OCI-LY7 (cell line): ENCODE data around the gene NXN.

Experiments
- EZH2phosphoT487 ChIP-seq: fragments of 200-600 bp; sonication (generic); IDR thresholded peaks from 2 replicates; pipeline ENCODE4 v1.6.1; 2018; ENCODE audit warnings: low read depth, borderline replicate concordance, mild to moderate bottlenecking, mixed run types, antibody characterized with exemption, low read length, moderate library complexity, mixed read lengths
- TF ChIP-seq, protein P1 (sequence below): fragments of 200-600 bp; sonication (generic); conservative IDR thresholded peaks from 2 replicates; pipeline ENCODE4 v1.5.1; 2014; ENCODE audit warnings: mild to moderate bottlenecking, antibody characterized with exemption, low read length, moderate library complexity, mixed read lengths

DNA sequence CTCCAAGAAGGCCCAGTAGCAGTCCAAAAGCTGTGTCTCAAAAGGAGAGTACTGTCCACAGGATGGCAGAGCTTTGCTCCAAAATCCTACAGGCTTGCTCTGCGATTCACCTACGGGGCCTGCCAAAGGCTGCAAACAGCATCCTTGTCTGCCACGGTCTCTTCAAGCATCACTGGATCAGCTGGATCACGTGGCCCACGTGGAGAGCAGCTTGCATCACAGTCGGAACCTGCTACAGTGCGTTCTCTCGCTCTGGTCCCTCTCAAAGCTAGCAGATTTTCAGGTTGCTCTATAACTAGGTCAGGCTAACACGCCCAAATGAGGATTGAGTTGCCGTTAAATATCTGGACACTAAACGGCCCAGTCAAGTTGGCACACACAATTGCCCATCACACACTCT lies 9.0 kb upstream of the NXN start:
- TF ChIP-seq, protein P1, sequence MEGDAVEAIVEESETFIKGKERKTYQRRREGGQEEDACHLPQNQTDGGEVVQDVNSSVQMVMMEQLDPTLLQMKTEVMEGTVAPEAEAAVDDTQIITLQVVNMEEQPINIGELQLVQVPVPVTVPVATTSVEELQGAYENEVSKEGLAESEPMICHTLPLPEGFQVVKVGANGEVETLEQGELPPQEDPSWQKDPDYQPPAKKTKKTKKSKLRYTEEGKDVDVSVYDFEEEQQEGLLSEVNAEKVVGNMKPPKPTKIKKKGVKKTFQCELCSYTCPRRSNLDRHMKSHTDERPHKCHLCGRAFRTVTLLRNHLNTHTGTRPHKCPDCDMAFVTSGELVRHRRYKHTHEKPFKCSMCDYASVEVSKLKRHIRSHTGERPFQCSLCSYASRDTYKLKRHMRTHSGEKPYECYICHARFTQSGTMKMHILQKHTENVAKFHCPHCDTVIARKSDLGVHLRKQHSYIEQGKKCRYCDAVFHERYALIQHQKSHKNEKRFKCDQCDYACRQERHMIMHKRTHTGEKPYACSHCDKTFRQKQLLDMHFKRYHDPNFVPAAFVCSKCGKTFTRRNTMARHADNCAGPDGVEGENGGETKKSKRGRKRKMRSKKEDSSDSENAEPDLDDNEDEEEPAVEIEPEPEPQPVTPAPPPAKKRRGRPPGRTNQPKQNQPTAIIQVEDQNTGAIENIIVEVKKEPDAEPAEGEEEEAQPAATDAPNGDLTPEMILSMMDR, result no peak
- TF ChIP-seq EZH2phosphoT487, result no peak
